Islet of Langerhans (tissue), 1 donor: ENCODE results near the gene TTC28.

Source experiments
- FAIRE-seq: peaks from one replicate; lab custom pipeline; 2011; peaks lifted over from hg19 to GRCh38; lab: Jason Lieb, UNC

The TTC28 gene

GRCh38 chr22:28132466-28132865 lies 547.2 kb downstream of the TTC28 start:
- no peak for FAIRE-seq

- FAIRE-seq, result no peak
Measured at GRCh38 chr22:28129319-28129962, 550.2 kb downstream of the TTC28 start.

- no peak for FAIRE-seq
Measured at GRCh38 chr22:28128827-28129226, 550.8 kb downstream of the TTC28 start.

GRCh38 chr22:28125799-28126198 lies 553.8 kb downstream of the TTC28 start:
- FAIRE-seq, result no peak

- no peak for FAIRE-seq
Measured at GRCh38 chr22:28123989-28124766, 555.5 kb downstream of the TTC28 start.

GRCh38 chr22:28120691-28121592 lies 558.7 kb downstream of the TTC28 start:
- no peak for FAIRE-seq

GRCh38 chr22:28118957-28119631 lies 560.5 kb downstream of the TTC28 start:
- FAIRE-seq, result no peak

GRCh38 chr22:28116219-28116673 lies 563.4 kb downstream of the TTC28 start:
- no peak for FAIRE-seq

- FAIRE-seq, result no peak
Measured at GRCh38 chr22:28115426-28115825, 564.2 kb downstream of the TTC28 start.

- FAIRE-seq, result no peak
Measured at GRCh38 chr22:28112548-28113043, 567.0 kb downstream of the TTC28 start.

- no peak for FAIRE-seq
Measured at GRCh38 chr22:28112190-28112544, 567.5 kb downstream of the TTC28 start.

GRCh38 chr22:28111501-28112189 lies 568.0 kb downstream of the TTC28 start:
- no peak for FAIRE-seq

GRCh38 chr22:28108851-28109250 lies 570.8 kb downstream of the TTC28 start:
- FAIRE-seq, result no peak

GRCh38 chr22:28106617-28107016 lies 573.0 kb downstream of the TTC28 start:
- no peak for FAIRE-seq

- no peak for FAIRE-seq
Measured at GRCh38 chr22:28105988-28106387, 573.7 kb downstream of the TTC28 start.

- no peak for FAIRE-seq
Measured at GRCh38 chr22:28105413-28105812, 574.2 kb downstream of the TTC28 start.

GRCh38 chr22:28103596-28103995 lies 576.0 kb downstream of the TTC28 start:
- no peak for FAIRE-seq

- no peak for FAIRE-seq
Measured at GRCh38 chr22:28102151-28102812, 577.4 kb downstream of the TTC28 start.

GRCh38 chr22:28097627-28098026 lies 582.0 kb downstream of the TTC28 start:
- FAIRE-seq, result no peak

- FAIRE-seq, result no peak
Measured at GRCh38 chr22:28096161-28096560, 583.5 kb downstream of the TTC28 start.
